Tibial nerve (tissue), 4 donors: Measurements from ENCODE around the gene PACSIN2. TPM values are rescaled to one million over a fixed set of nuclear protein-coding genes. Genes with fewer than 3 reads are reported as not detected.

Experiments
- DNase-seq, 2 donors: peaks; one replicate each; pipeline ENCODE4 v3.0.0-alpha.2; 2019; ENCODE audit warnings: low spot score in 2 of 2
- H3K27ac ChIP-seq, 4 donors: fragments of 200-600 bp; sonication (generic) in 3 of 4; one replicate each; pipeline ENCODE4 v1.5.1; 2017 to 2019; ENCODE audit warnings: mild to moderate bottlenecking in 1 of 4
- H3K27me3 ChIP-seq, 2 donors: fragments of 200-600 bp; sonication (generic) in 1 of 2; one replicate each; pipeline versions ENCODE4 v1.5.1 to v1.6.0; 2017 to 2019
- H3K36me3 ChIP-seq, 3 donors: fragments of 200-600 bp; sonication (generic); one replicate each; pipeline ENCODE4 v1.5.1; 2018 to 2019
- H3K4me1 ChIP-seq, 4 donors: fragments of 200-600 bp; sonication (generic) in 3 of 4; one replicate each; pipeline ENCODE4 v1.5.1; 2017 to 2019
- H3K4me3 ChIP-seq, 4 donors: fragments of 200-600 bp; sonication (generic) in 3 of 4; one replicate each; pipeline ENCODE4 v1.5.1; 2017 to 2019; ENCODE audit warnings: mild to moderate bottlenecking in 1 of 4, moderate library complexity in 1 of 4
- H3K9me3 ChIP-seq, 4 donors: fragments of 200-600 bp; sonication (generic) in 3 of 4; one replicate each; pipeline ENCODE4 v1.5.1; 2017 to 2019
- CTCF ChIP-seq, 5 experiments: fragments of 200-600 bp in 3 of 5; fragments of 450-650 bp in 2 of 5; sonication (generic) in 3 of 5; IDR thresholded peaks; one replicate each; pipeline ENCODE4 v1.5.1; 2016 to 2019; ENCODE audit warnings: antibody characterized with exemption in 5 of 5, mild to moderate bottlenecking in 3 of 5, moderate library complexity in 2 of 5
- EP300 ChIP-seq, 2 donors: sonication (generic); formaldehyde crosslinking; IDR thresholded peaks; one replicate each; pipeline ENCODE4 v1.6.1; 2017; ENCODE audit warnings: antibody characterized with exemption in 2 of 2, mild to moderate bottlenecking in 1 of 2
- POLR2A ChIP-seq, 2 donors: fragments of 450-650 bp; IDR thresholded peaks; one replicate each; pipeline ENCODE4 v1.6.1; 2017; ENCODE audit warnings: antibody characterized with exemption in 2 of 2, mild to moderate bottlenecking in 2 of 2, moderate library complexity in 2 of 2
- whole genome bisulfite sequencing, 2 donors: methylation state at CpG; one replicate each; pipeline ENCODE4 v1.1.5; 2018; 5-methylcytosine and 5-hydroxymethylcytosine counted together
- total RNA-seq, 4 donors: library from RNA; depleted of rRNA; stranded (reverse); fragments of >200 nt; gene quantifications; one replicate each; pipeline ENCODE4 v1.1.0, GENCODE V29; 2016

PACSIN2 gene
- total RNA-seq, 4 donors from 2014 or later, result 45.9 to 78.2 (median 59.0) TPM

DNA sequence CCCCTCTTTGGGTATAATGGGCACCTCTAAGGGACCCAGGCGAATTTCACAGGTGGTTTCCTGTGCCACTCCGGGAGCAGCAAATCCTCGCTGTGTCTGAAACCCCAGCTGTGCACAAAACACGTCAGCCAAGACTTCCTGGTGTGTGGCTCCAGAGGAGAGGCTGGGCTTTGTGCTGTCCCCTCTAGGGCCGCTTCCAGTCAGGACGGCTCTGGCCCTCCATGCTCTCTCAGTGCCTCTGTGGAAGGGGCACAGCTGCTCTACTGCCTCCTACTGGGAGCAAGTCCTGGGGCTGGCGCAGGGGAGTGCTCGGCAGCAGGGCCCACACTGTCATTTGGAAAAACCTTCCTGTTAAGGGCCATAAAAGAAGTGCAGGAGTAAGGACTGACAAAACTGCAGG lies 134.1 kb downstream of the PACSIN2 start:
- H3K27ac ChIP-seq, result no peak overlapping the region
- H3K4me3 ChIP-seq, result no peak overlapping the region
- H3K27me3 ChIP-seq, result no peaks in the 10 kb centered on the region
- DNase-seq, result no peak
- H3K4me1 ChIP-seq, result no peaks in the 10 kb centered on the region
- WGBS, 2 donors, result 80 to 87% methylated on average over 6 to 7 of the region's 8 CpGs
- TF ChIP-seq EP300 (IDR thresholded peaks at IDR 0.05) (no peak), POLR2A (IDR thresholded peaks at IDR 0.05) (no peak), CTCF (IDR thresholded peaks at IDR 0.05) (no peak)
- H3K36me3 ChIP-seq, result peaks cover 0 to 100% (median 30%) of the 10 kb centered on the region in 3 donors
- no peaks in the 10 kb centered on the region for H3K9me3 ChIP-seq

DNA sequence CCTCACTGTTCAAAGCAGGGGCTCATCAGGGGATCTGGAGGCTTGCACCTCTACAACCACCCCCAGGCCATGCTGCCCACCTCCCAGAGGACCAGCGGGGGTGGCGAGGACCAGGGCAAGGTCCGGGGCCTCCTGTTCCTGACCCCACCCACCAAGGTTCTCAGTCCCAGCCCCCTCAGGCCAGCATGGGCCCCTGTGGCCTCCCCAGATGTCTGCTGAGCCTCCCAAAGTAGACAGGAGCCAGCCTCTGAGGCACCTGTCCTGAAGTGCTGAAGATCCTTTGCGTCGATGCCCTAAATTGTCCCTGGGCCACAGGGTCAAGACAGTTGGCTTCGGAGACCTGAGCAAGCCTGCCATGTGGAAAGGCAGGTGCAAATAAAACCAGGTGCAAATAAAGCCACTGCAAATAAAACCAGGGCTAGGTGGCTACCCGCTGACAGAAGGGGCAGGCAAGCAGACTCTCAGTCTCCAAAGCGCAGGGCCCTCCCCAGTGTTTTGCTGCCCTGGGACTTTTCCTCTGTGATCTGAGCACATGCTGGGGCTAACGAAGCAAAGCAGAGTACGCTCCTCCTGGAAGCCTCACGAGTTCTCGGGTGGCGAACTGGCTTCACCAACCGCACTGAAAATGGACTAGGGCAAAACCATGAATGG lies 135.5 kb downstream of the PACSIN2 start:
- no peak for DNase-seq
- WGBS, 2 donors, result 85 to 88% methylated on average over 13 to 14 of the region's 14 CpGs
- Histone ChIP-seq H3K4me1 (no peaks in the 10 kb centered on the region), H3K36me3 (peaks cover 0 to 100% (median 31%) of the 10 kb centered on the region in 3 donors), H3K4me3 (no peak overlapping the region), H3K27me3 (no peaks in the 10 kb centered on the region), H3K27ac (no peak overlapping the region), H3K9me3 (no peaks in the 10 kb centered on the region)
- TF ChIP-seq POLR2A (IDR thresholded peaks at IDR 0.05) (no peak), EP300 (IDR thresholded peaks at IDR 0.05) (no peak), CTCF (IDR thresholded peaks at IDR 0.05) (no peak)

DNA sequence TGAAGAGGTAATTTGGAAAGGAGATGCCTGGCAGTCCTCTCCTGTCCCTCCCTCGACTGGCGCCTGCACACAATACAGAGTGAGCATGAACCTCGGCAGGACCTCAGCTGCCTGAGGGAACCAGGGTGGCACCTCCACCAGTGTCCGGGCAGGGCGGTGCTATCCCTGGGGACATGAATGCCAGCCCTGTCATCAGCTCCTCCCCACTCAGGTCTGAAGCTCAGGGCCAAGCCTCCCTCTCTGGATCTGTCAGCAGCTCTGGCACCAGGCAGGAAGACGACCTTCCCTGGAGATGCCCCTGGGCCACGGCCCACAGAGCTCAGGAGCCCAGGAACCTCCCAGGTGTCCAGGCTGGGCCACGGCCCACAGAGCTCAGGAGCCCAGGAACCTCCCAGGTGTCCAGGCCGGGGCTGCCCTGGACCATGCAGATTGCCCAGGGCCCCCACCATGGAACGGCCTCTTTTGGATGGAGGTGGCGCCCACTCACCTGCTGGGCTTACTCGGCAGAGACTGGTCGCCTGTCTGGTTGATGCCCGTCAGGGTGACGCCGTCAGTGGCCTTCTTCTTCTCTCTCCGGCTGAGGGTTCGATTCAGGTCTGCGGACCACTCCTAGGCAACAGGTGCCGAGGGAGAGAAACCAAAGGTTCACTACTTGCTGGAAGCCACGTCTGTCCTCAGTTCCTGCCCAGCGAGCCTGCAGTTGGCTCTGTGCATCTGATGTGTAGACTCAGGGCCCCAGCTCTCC lies 136.2 kb downstream of the PACSIN2 start:
- 84 to 87% methylated on average over 18 to 22 of the region's 22 CpGs for WGBS, 2 donors
- TF ChIP-seq POLR2A (IDR thresholded peaks at IDR 0.05) (no peak), EP300 (IDR thresholded peaks at IDR 0.05) (no peak), CTCF (IDR thresholded peaks at IDR 0.05) (no peak)
- H3K4me1 ChIP-seq, result no peaks in the 10 kb centered on the region
- no peaks in the 10 kb centered on the region for H3K27me3 ChIP-seq
- no peak overlapping the region for H3K4me3 ChIP-seq
- H3K36me3 ChIP-seq, result peaks cover 0 to 100% (median 30%) of the 10 kb centered on the region in 3 donors
- no peaks in the 10 kb centered on the region for H3K9me3 ChIP-seq
- no peak overlapping the region for H3K27ac ChIP-seq
- no peak for DNase-seq

GRCh38 chr22:42877597-42878340 lies 137.2 kb downstream of the PACSIN2 start:
- Histone ChIP-seq H3K27me3 (no peaks in the 10 kb centered on the region), H3K4me1 (no peaks in the 10 kb centered on the region), H3K36me3 (peaks cover 0 to 100% (median 24%) of the 10 kb centered on the region in 3 donors), H3K4me3 (no peak overlapping the region), H3K9me3 (no peaks in the 10 kb centered on the region), H3K27ac (no peak overlapping the region)
- no peak for DNase-seq
- WGBS, 2 donors, result 78 to 84% methylated on average over 12 of the region's 12 CpGs
- TF ChIP-seq POLR2A (IDR thresholded peaks at IDR 0.05), result no peak
- no peak for TF ChIP-seq CTCF (IDR thresholded peaks at IDR 0.05)
- TF ChIP-seq EP300 (IDR thresholded peaks at IDR 0.05), result no peak
